Stimulated activated CD4-positive, alpha-beta T cell treated with anti-CD3 and anti-CD28 coated beads, Interleukin-15, amount 100 ng/mL, for 48 hours (primary cell): ENCODE results near the gene PTGER4.
"Not testable (repeated sequence)": the region's sequence is repeated elsewhere in the genome, so short reads cannot be mapped to it uniquely, and the experiment has no call there.

Source experiments
- DNase-seq, 2 donors: peaks; one replicate each; pipeline ENCODE4 v3.0.0-alpha.2; 2020; ENCODE audit warnings: low read depth in 2 of 2

PTGER4 gene

DNA sequence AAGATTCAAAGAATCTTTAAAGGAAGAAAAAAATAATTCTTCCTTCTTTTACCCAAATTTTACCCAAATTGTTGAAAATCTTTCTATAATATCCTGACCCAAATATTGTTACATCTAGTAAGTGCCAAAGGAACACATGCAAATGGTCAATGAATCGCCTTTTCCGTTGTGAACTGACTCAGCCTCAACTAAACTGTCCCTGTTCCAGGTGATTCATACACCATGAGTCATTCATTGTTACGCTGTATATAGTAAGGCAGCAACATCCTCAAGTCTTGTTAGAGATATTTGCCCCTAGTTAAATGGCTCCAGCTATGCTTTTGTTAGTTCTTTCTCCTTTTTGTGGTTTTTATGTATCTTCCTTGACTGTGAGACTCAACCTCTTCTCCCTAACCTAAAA lies 9.7 kb downstream of the PTGER4 start:
- peak; percentile 33 to 50 for DNase-seq

DNA sequence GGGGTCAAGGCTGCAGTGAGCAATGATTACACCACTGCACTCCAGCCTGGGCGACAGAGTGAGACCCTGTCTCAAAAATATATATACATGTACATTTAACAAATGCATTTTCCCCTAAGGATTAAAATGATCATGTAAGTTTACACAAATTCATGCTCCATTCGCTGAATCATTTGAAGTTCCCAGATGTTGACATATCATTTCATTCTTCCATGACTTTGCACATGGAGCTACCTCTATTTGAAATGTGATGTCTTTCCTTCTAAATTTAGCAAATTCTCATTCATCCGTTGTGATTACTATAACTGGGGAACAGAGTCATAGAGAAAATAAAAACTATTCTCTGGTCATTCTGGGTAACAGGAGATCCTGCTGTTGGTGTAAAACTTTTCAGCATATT lies 10.6 kb downstream of the PTGER4 start:
- DNase-seq = no peak

DNA sequence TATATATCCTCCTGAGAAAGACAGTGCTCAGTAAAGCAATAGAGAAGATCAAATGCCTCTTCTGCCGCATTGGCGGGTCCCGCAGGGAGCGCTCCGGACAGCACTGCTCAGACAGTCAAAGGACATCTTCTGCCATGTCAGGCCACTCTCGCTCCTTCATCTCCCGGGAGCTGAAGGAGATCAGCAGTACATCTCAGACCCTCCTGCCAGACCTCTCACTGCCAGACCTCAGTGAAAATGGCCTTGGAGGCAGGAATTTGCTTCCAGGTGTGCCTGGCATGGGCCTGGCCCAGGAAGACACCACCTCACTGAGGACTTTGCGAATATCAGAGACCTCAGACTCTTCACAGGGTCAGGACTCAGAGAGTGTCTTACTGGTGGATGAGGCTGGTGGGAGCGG lies 12.2 kb downstream of the PTGER4 start:
- DNase-seq = no peak

DNA sequence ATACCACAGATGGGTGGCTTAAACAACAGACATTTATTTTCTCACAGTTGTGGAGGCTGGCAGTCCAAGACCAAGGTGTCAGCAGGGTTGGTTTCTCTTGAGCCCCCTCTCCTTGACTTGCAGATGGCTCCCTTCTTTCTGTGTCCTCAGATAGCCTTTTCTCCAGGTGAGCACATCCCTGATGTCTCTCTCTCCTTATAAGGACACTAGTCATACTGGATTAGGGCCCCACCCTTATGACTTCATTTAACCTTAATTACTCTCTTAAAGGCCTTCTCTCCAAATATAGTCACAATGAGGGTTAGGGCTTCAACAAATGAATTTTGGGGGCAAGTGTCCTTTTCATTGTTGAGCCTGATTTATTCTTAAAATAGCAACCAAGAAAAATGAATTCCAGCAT lies 14.7 kb downstream of the PTGER4 start:
- no peak for DNase-seq

DNA sequence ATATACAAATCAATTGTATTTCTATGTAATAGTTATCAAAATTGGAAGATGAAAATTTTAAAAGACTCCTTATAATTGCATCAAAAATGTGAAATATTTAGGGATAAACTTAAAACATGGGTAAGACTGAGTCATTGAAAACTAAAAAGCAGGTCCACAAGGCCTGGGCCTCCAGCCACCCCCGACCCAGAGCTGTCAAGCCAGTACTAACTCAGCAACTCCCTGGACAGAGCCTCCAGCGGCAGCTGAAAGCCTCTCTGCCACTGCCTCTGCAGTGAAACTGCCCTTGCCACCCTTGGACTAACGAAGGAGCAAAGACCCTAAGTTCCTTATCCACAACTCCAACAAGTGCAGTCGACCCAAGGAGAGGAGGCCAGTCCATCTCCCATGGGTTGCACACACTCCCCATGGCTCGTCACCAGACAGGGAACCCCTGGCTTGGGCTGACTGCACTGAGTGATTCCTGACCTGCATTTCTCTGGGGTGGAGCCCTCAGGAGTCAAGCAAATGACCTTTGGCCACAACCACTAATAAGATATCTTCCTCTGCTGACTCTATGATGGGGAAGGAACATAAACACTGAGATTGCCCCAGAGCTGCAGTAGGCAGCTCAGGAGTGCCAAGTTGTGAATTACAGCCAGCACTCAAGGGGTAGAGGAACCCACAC lies 20.5 kb downstream of the PTGER4 start:
- no peak for DNase-seq

DNA sequence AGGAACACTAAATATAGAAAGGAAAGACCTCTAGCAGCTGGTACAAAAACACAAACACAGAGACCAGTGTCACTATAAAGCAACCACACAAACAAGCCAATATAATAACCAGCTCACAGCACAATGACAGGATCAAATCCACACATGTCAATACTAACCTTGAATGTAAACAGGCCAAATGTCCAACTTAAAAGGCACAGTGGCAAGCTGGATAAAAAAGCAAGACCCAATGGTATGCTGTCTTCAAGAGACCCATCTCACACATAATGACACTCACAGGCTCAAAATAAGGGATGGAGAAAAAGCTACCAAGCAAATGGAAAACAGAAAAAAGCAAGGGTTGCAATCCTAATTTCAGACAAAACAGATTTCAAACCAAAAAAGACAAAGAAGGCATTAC lies 22.3 kb downstream of the PTGER4 start:
- not testable (repeated sequence) for DNase-seq

DNA sequence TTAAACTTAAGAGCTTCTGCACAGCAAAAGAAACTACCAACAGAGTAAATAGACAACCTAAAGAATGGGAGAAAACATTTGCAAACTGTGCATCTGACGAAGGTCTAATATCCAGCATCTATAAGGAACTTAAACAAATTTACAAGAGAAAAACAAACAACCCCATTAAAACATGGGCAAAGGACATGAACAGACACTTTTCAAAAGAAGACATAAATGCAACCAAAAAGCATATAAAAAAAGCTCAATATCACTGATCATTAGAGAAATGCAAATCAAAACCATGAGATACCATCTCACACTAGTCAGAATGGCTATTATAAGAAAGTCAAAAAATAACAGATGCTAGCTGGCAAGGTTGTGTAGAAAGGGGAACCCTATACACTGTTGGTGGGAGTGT lies 25.8 kb downstream of the PTGER4 start:
- not testable (repeated sequence) for DNase-seq

DNA sequence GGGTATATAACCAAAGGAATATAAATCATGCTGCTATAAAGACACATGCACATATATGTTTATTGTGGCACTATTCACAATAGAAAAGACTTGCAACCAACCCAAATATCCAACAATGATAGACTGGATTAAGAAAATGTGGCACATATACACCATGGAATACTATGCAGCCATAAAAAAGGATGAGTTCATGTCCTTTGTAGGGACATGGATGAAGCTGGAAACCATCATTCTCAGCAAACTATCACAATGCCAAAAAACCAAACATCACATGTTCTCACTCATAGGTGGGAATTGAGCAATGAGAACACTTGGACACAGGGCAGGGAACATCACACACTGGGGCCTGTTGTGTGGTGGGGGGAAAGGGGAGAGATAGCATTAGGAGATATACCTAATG lies 30.9 kb downstream of the PTGER4 start:
- DNase-seq = not testable (repeated sequence)

DNA sequence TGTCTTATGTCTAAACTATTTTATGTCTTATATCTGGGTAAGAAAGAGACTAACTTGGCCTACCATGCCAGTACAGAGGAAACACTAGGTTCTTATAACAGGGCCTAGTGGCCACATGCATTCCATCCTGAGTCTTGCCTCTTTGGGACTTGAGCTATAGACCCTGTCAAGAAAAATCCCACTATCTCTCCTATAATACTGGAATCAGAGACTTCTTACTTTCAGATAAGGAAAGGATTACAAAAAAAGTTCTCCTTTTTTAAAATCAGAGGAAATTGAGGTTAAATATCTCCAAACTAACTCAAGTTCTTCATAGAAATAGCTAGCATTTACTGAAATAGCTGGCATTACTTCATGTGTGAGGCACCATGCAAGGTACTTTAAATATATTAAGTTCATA lies 34.3 kb downstream of the PTGER4 start:
- no peak for DNase-seq

DNA sequence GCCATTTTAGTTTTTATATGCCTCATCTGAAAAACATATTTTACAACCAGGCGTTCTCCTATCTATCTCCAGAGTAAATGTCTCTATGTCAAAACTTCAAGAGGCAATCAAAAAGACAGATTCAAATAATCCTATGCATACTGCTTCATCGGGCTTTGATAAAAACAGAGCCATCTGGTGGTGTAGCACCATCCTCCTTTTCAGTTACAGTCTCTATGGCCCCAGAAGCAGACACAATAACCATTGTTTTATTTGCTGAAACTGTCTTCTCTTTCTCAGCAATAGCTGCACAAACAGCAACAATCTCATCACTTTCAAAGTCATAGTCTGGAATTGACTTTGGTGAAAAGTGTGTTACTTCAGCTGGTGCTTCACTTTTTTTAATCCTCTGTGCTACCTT lies 36.3 kb downstream of the PTGER4 start:
- no peak for DNase-seq

DNA sequence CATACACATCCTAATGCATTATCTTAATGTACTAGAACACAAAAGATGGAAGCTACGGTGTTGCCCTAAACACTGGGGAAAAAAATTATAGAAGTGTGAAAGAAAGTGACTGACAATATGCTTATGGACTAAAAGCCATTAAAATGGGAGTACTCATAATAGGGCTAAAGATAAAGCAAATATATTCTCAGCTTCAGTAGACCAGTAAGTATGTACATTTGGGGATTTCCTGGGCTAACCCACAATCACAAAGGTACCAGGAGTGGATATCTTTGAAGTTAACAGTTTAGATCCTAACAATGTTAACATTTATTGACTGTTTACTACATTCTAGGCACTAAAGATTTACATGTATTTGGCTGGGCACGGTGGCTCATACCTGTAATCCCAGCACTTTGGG lies 36.9 kb downstream of the PTGER4 start:
- DNase-seq = no peak

DNA sequence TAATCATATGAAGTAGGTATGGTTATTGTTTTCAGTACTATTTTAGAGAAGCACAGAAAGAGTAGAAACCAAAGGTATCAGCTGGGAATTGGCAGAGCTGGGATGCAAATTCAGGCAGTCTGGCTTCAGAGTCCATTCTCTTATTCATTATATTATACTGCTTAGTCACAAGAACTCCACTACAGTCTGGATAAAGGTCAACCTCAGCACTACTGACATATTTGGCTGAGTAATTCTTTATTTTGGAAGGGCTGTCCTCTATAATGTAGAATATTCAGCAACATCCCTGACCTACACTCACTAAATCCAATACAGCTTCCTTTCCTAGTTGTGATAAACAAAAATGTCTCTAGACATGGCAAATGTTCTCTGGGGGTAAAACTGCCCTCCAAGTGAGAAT lies 37.6 kb downstream of the PTGER4 start:
- no peak for DNase-seq

DNA sequence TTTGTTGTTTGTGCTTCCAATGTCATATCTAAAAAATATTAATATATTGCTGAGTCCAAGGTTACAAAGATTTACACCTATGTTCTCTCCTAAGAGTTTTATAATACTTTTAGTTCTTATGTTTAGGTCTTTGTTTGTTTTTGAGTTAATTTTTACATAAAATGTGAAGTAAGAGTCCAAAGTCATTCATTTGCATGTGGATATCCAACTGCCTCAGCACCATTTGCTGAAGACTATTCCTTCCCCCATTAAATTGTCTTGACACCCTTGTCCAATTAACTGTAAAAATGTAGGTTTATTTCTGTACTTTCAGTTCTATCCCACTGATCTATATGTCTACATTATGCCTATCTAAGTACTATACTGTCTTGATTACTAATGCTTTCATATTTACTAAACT lies 40.4 kb downstream of the PTGER4 start:
- no peak for DNase-seq

DNA sequence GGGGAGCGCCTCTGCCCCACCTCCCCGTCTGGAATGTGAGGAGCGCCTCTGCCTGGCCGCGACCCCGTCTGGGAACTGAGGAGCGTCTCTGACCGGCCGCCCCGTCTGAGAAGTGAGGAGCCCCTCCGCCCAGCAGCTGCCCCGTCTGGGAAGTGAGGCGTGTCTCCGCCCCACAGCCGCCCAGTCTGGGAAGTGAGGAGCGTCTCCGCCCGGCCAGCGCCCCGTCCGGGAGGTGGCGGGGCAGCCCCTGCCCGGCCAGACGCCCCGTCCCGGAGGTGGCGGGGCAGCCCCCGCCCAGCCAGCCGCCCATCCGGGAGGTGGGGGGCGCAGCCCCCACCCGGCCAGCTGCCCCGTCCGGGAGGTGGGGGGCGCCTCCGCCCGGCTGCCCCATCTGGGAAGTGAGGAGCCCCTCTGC lies 42.8 kb downstream of the PTGER4 start:
- DNase-seq = not testable (repeated sequence)

DNA sequence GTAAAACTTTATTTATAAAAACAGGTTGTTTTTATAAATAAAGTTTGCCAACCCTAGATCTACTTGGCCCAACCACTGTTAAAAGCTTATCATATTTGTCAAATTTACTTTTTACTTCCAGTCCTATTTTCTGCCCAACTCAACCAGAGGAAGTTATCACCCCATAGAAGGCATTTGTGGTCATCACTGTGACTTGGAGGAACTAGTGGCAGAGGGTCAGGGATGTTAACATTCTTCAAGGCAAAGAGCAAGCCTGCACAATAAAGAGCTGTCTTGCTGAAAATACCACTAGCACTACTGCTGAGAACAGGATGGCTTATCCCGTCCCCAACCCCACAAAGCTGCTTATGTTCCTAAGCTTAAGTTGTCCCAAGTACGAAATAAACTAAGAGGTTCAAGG lies 53.7 kb downstream of the PTGER4 start:
- no peak for DNase-seq

DNA sequence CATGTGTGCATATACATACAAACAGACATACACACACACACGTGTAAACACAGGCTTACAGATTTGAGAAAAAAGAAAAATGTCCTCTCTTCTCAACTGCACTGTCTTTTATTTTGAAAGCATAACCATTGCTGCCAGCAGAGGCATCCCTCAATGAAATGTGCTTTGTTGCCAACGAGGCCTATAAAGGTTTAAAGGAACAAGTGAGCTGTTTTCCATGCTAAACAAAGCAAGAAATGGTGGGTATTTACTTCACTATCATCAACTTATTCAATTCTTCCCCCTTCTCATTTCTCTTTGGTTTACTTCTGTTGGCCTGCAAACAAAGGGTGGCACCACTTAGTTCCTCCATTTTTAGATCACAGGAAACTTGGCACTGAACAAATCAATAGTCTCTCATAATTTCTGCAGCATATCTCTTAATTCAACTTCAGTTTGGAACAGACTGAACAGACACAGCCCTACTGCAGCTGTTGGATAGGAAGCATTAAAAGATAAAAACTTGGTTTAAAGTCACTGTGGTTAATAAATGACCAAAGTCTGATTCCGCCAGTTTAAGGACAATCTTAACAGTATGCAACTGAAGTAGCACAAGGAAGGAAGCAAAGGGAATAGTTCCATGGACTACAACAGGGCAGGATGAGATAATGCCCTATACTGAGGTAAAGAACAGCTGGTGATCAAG lies 54.3 kb downstream of the PTGER4 start:
- DNase-seq = no peak

DNA sequence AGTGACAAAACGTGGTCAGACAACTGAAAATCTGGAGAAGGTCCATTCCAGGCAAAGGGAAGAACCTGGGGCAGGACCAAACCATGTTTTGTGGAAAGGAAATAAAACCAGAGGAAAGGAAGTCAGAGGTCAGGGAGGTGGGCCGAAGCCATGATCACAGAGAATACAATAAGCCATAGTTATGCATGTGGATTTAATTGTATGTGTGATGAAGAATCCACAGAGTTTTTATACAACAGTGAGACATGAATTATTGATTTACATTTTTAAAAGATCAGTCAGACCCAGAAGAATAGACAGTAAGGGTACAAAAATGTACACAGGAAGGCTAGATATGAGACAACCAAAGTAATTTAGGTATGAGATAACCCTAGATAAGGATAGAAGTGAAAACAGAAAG lies 55.3 kb downstream of the PTGER4 start:
- no peak for DNase-seq

DNA sequence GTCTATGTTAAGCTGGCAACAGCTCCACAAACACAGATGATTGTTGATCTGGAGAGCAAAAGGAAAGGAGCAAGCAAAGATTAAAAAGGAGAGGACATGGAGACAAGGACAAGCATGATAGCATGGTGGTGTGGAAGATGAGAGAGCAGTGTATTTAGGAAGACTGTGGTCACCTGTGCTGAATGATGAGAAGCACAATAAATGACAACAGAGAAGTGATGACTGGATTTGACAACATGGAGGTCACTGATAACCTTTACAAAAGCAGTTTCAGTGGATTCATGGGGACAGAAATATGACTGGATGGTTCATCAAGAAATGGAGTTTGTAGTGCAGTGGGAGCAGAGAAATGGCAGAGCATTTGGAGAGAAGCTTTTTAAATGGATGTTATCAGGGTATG lies 55.9 kb downstream of the PTGER4 start:
- no peak for DNase-seq

DNA sequence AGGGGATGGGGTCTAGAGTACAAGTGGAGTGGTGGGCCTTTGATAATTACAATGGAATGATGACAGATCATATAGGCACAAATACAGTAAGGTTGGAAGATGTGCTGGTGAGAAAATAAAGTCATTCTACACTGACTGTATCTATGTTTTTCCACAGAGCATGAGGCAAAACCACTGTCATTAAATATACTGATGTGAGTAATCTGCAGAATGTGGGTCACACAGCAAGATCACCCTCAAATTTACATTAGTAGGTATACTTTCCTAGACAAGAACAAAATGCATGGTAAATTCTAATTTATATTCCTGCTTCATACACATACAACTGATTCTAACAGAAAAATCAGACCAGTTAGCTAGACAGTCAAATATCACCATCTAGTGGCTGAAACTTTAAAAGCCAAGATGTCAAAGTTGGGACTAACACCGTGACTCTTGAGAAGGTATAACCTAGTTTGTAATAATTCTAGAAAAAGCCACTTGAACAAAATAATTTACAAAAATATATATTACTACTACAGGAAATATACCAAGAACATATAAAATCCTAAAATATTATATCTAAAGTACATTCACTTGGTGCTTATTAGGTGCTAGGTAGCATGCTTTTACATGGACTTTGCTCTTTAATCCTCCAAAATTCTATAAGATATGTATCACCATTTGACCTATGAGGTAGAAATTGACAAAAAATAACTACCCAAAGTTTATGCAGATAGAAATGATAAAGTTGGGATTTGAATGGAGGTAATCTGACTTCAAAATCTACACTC lies 56.6 kb downstream of the PTGER4 start:
- DNase-seq = no peak

DNA sequence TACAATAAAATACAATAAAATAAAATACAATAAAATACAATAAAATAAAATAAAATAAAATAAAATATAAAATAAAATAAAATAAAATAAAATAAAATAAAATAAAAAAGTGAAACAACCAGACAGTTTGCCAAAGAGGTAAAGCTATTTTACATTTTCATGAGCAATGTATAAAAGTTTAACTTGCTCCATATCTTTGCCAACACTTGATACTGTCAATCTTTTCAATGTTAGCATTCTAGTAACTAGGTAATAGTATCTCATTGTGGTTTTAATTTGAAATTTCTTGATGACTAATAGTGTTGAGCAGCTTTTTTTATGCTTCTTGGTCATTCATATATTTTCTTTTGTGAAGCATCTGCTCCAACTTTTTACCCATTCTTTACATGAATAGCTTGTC lies 58.8 kb downstream of the PTGER4 start:
- DNase-seq = no peak
